Superior temporal gyrus (tissue), 1 donor: ENCODE measurements around the gene MYO5C.

Experiments used
- DNase-seq: peaks from one replicate; pipeline ENCODE4 v3.0.0-alpha.2; 2016; ENCODE audit errors: extremely low spot score

Gene MYO5C, protein sequence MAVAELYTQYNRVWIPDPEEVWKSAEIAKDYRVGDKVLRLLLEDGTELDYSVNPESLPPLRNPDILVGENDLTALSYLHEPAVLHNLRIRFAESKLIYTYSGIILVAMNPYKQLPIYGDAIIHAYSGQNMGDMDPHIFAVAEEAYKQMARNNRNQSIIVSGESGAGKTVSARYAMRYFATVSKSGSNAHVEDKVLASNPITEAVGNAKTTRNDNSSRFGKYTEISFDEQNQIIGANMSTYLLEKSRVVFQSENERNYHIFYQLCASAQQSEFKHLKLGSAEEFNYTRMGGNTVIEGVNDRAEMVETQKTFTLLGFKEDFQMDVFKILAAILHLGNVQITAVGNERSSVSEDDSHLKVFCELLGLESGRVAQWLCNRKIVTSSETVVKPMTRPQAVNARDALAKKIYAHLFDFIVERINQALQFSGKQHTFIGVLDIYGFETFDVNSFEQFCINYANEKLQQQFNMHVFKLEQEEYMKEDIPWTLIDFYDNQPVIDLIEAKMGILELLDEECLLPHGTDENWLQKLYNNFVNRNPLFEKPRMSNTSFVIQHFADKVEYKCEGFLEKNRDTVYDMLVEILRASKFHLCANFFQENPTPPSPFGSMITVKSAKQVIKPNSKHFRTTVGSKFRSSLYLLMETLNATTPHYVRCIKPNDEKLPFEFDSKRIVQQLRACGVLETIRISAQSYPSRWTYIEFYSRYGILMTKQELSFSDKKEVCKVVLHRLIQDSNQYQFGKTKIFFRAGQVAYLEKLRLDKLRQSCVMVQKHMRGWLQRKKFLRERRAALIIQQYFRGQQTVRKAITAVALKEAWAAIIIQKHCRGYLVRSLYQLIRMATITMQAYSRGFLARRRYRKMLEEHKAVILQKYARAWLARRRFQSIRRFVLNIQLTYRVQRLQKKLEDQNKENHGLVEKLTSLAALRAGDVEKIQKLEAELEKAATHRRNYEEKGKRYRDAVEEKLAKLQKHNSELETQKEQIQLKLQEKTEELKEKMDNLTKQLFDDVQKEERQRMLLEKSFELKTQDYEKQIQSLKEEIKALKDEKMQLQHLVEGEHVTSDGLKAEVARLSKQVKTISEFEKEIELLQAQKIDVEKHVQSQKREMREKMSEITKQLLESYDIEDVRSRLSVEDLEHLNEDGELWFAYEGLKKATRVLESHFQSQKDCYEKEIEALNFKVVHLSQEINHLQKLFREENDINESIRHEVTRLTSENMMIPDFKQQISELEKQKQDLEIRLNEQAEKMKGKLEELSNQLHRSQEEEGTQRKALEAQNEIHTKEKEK (N-terminal part only)

DNA sequence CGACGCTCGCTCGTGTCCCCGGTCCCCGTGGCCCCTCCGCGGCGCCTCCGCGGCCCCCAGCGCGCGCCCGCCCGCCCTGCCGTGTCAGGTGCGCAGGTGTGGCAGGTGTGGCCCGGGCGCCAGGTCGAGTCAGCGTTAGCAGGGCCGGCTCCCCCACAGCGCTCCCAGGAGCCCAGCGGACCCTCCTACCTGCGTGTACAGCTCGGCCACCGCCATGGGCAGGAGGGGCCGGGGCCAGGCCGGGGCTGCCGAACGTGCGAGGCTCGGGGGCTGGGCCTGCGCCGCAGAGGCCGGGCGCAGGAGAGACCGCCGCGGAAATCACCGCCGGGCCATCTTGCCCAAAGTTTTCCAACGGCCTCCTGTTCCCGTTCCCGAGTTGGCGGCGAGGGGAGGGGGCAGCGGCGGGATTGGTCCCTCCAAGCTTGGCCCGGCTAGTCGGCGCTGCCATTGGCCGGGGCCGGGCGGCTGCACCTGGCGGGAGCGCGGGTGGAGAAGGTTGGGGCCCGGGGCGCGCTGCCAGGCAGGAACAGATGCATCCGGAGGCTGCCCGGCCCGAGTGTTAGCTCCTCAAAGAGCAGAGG, at the start of gene MYO5C:
Gene MYO5C, minus strand, starts transcription at position 384 of the 581 bp plus-strand sequence. Its CDS starts 168 bp downstream, at position 216.
- DNase-seq: no peak

- DNase-seq: no peak
Measured at GRCh38 chr15:52344592-52344991, 49.0 kb upstream of the MYO5C start.

GRCh38 chr15:52343831-52344230, 48.2 kb upstream of the MYO5C start:
- no peak for DNase-seq

- DNase-seq: no peak
Measured at GRCh38 chr15:52340093-52340492, 44.5 kb upstream of the MYO5C start.

DNA sequence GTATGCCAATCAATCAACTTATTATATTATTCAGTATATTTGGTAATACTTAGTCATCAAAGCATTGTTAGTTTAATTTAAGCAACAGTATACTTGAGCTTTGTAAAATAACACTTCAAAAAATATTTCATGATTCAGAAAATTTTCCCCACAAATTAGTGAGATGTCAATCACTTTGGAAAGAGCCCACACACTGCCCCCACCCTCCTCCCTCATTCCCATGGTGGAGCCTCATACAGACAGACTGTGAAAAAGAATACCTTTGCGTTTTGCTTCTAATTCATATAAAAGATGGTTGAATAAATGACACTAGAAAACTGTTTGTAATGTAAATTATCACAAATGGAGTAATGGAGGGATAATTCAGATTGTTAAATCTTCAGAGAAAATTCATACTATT, 43.3 kb upstream of the MYO5C start:
- DNase-seq: no peak

- DNase-seq: peak; percentile 62
Measured at GRCh38 chr15:52338058-52338457, 42.5 kb upstream of the MYO5C start.

- DNase-seq: no peak
Measured at GRCh38 chr15:52337198-52337853, 41.7 kb upstream of the MYO5C start.

- no peak for DNase-seq
Measured at GRCh38 chr15:52336529-52336928, 40.9 kb upstream of the MYO5C start.

- no peak for DNase-seq
Measured at GRCh38 chr15:52334491-52335160, 39.0 kb upstream of the MYO5C start.

GRCh38 chr15:52331490-52332240, 36.1 kb upstream of the MYO5C start:
- DNase-seq: peak; percentile 78

GRCh38 chr15:52329987-52330386, 34.4 kb upstream of the MYO5C start:
- no peak for DNase-seq

GRCh38 chr15:52329150-52329549, 33.5 kb upstream of the MYO5C start:
- DNase-seq: no peak

DNA sequence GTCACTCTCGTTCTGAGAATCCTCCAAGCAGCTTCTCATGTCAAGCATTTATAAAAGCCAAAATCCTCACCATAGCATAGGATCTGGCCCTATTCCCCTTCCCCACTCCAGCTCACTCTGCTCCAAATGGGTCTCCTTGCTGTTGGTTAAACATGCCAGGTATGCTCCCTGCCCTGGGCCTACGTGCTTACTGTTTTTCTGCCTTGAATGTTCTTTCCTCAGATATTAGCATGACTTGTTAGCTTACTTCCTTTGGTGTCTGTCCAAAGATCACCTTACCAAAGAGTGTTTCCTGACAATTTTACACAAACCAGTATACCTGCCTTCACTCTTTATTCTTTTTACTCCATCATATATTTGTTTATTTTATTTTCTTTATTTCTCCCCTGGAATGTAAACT, 33.1 kb upstream of the MYO5C start:
- DNase-seq: no peak

- DNase-seq: peak; percentile 71
Measured at GRCh38 chr15:52326756-52327155, 31.2 kb upstream of the MYO5C start.

DNA sequence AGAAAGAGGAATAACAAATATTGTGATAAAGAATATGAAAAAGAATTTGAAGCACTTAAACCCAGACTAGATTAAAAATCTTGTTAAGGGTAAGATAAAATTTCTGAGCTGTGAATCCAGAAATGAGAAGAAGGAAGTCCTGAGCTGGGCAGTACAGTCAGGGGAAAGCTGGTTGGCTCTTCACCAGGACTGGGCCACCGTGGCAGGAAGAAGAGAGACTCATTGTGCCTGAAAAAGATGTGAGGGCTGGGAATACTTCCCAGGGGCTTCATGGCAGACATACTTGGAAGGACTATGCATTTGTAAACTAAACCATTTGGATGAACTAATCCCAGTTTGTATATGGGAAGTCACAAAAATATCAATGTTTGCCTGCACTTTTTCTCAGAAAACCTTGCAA, 28.5 kb upstream of the MYO5C start:
- DNase-seq: no peak

GRCh38 chr15:52318729-52319500, 23.3 kb upstream of the MYO5C start:
- no peak for DNase-seq

DNA sequence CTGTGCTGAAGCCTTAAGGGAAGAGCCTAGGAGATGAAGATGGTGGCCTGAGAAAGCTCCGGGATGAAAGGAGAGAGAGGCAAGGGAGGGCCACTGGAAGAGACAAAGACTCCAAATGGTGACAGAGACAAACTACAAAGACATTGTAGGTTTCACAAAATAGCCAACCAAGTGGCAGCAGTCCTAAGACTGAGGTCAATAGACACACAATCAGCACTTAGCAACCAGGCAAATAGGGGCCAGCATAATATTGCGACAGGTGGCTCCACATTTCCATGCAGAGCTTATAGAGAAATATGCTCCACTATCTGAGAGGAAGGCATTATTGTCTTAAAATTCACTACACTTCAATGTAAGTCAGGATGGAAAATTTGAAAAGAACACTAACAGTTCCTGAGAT, 22.1 kb upstream of the MYO5C start:
- DNase-seq: no peak

DNA sequence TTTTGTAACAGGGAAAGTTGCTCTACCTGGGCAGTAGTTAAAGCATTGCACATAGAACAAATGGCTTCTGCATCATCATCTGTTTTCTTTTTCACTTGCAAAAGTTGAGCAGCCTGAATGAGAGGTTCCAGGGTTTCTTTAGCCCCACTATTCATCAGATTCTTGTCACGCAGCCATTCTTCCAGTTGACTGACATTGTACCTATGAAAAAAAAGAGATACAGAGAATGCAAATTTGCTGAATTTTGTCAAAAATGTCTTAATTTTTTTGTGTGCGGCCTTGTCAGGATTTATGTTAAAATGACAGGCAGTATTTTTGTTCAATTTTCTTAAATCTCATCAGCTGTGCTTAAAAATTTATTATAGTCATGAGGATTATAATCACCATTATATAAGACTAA, 21.4 kb upstream of the MYO5C start:
- DNase-seq: no peak

DNA sequence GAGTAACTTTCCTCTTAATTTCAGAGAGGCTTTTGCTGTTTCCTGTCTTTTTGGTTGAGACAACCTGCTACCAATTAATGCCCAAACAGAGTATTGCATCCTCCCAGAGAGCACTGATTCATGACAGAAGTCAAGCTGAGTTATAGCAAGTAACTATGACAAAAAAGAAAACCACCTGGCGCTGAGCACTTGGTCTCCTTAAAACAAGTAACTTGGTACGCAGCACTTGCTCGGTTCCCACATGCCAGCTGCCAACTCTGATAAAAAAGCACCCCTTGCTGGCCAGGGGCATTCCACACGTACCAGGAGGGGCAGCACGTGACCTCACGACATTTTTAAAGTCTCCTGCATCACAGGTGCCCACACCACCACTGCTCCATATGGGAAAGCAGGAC, 13.5 kb upstream of the MYO5C start:
- DNase-seq: no peak
